CD8-positive, alpha-beta memory T cell (primary cell): ENCODE measurements around the gene PRUNE2. TPM values are rescaled to one million over a fixed set of nuclear protein-coding genes. Genes with fewer than 3 reads are reported as not detected.

Experiments used
- CTCF ChIA-PET: fragments of 350-600 bp; sonication (Branson Sonifier 250); formaldehyde crosslinking; loops from one replicate; lab custom pipeline; 2021; ENCODE audit warnings: antibody characterized with exemption; lab: Charles Lee
- POLR2A ChIA-PET: fragments of 350-600 bp; sonication (Branson Sonifier 250); formaldehyde crosslinking; loops from one replicate; lab custom pipeline; 2021; ENCODE audit warnings: antibody characterized with exemption; lab: Charles Lee
- DNase-seq, 5 donors: peaks; one replicate each; pipeline versions ENCODE4 v3.0.0 to v3.0.0-alpha.2; 2020 to 2022; ENCODE audit warnings: mixed read lengths in 1 of 5
- H3K27ac ChIP-seq: one replicate; pipeline ENCODE4 v1.7.0; 2013; ENCODE audit warnings: low read depth, mild to moderate bottlenecking, low read length, moderate library complexity
- H3K27me3 ChIP-seq: 2 replicates; pipeline ENCODE4 v1.7.0; 2013; ENCODE audit warnings: low read length, mild to moderate bottlenecking; ENCODE audit not compliant: insufficient read depth, poor library complexity, severe bottlenecking
- H3K36me3 ChIP-seq: 2 replicates; pipeline ENCODE4 v1.7.0; 2013; ENCODE audit warnings: mild to moderate bottlenecking, low read length, moderate library complexity; ENCODE audit not compliant: insufficient read depth
- H3K4me1 ChIP-seq: 2 replicates; pipeline ENCODE4 v1.7.0; 2013; ENCODE audit warnings: mild to moderate bottlenecking, low read length, moderate library complexity; ENCODE audit not compliant: insufficient read depth
- H3K4me3 ChIP-seq: 2 replicates; pipeline ENCODE4 v1.7.0; 2013; ENCODE audit warnings: mild to moderate bottlenecking, low read length
- H3K9me3 ChIP-seq: 2 replicates; pipeline ENCODE4 v1.7.0; 2013; ENCODE audit warnings: mild to moderate bottlenecking, low read length
- H3K27ac Mint-ChIP-seq, 8 donors: one replicate each; pipeline ENCODE4 v1.8.0; 2020 to 2021; ENCODE audit warnings: mixed read lengths in 8 of 8, mild to moderate bottlenecking in 6 of 8, inconsistent platforms in 3 of 8, moderate library complexity in 3 of 8
- H3K27me3 Mint-ChIP-seq, 2 donors: one replicate each; pipeline ENCODE4 v1.8.0; 2020 to 2021; ENCODE audit warnings: mixed read lengths in 2 of 2, mild to moderate bottlenecking in 1 of 2, moderate library complexity in 1 of 2
- H3K36me3 Mint-ChIP-seq, 3 donors: one replicate each; pipeline ENCODE4 v1.8.0; 2020 to 2021; ENCODE audit warnings: mixed read lengths in 3 of 3, inconsistent platforms in 1 of 3, mild to moderate bottlenecking in 1 of 3
- H3K4me1 Mint-ChIP-seq, 3 donors: one replicate each; pipeline ENCODE4 v1.8.0; 2020 to 2021; ENCODE audit warnings: mixed read lengths in 3 of 3, inconsistent platforms in 1 of 3, mild to moderate bottlenecking in 1 of 3
- H3K4me3 Mint-ChIP-seq, 7 donors: one replicate each; pipeline ENCODE4 v1.8.0; 2020 to 2021; ENCODE audit warnings: mixed read lengths in 7 of 7, mild to moderate bottlenecking in 6 of 7, moderate library complexity in 4 of 7, inconsistent platforms in 2 of 7
- H3K9me3 Mint-ChIP-seq, 5 donors: one replicate each; pipeline ENCODE4 v1.8.0; 2020 to 2022; ENCODE audit warnings: mixed read lengths in 5 of 5, mild to moderate bottlenecking in 3 of 5, moderate library complexity in 2 of 5, inconsistent platforms in 1 of 5
- polyA plus RNA-seq: library from polyadenylated mRNA; unstranded; fragments of 300-500 nt; fragmentation: Illumina TruSeq; gene quantifications from one replicate; pipeline ENCODE4 v1.2.3, GENCODE V29; 2021
- total RNA-seq, 2 experiments: library from RNA; stranded (reverse); gene quantifications; one replicate each; pipeline ENCODE4 v1.2.3, GENCODE V29; 2021

PRUNE2 gene
- total and polyA plus RNA-seq, 3 experiments from 2014 or later = 0.21 to 0.53 (median 0.48) TPM

DNA sequence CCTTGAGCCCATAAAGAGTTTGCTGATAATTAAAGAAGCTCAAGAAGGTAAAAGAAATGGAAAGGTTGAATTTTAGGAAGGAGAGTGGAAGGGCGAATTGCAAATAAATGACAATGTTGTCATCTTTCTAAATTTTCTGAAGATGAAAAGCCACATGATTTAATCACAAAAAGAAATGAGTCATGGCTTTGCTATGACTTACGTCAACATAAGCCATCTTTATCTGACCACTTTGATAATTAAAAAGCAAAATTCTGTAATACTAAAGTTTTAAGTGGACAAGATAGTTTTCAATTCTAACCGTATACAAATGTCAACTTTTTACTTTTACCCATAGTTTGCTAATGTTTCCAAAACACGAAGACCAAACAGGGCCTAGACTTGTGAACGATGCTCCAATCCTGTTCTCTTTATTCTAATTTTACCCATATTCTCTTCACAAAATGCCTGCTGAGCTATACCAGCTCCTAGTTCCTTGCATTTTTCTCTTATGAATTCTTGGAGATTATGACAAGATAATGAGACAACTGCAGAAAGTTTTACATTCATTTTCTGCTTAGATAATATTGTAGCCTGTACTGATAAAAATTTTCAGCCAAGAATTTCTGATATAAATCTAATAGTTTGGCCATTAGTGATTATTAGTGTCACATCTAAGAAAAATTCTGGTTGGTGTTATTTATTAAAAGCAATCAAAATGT is 21.8 kb upstream of the PRUNE2 start:
- Histone ChIP-seq H3K4me3 (no peak overlapping the region), H3K4me1 (no peaks in the 10 kb centered on the region), H3K36me3 (no peaks in the 10 kb centered on the region), H3K27ac (no peak overlapping the region), H3K9me3 (no peaks in the 10 kb centered on the region), H3K27me3 (no peaks in the 10 kb centered on the region)
- peaks cover 0 to 5% (median 2%) of the 10 kb centered on the region in 5 donors for H3K9me3 Mint-ChIP-seq
- no peaks in the 10 kb centered on the region for H3K4me1 Mint-ChIP-seq
- no peaks in the 10 kb centered on the region for H3K36me3 Mint-ChIP-seq
- H3K27ac Mint-ChIP-seq = no peak overlapping the region
- no peak overlapping the region for H3K4me3 Mint-ChIP-seq
- DNase-seq = no peak
- CTCF ChIA-PET = no interaction called here
- POLR2A ChIA-PET = no interaction called here
- H3K27me3 Mint-ChIP-seq = peaks cover 0 to 4% of the 10 kb centered on the region in 2 donors

DNA sequence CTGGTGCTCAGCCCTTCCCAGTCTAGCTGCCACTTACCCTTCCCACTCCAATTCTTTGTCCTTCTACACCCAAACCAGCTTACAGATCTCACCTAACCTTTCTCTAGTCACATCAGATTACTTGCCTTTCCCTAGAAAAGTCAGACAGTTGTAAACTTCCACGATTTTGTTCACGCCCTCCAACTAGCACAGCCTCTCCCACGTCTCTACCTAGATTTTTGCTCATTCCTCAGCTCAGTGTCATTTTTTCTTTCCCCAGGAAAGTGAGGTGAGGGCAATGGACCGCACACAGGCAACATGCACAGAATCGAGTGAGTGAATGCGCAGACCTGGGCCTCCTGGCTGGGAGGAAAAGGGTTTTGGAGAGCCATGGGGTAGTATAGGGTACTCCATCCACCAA is 20.9 kb upstream of the PRUNE2 start:
- Histone ChIP-seq H3K36me3 (no peaks in the 10 kb centered on the region), H3K4me1 (no peaks in the 10 kb centered on the region), H3K9me3 (no peaks in the 10 kb centered on the region), H3K27ac (no peak overlapping the region), H3K4me3 (no peak overlapping the region), H3K27me3 (no peaks in the 10 kb centered on the region)
- CTCF ChIA-PET = no interaction called here
- H3K4me3 Mint-ChIP-seq = no peak overlapping the region
- H3K4me1 Mint-ChIP-seq = no peaks in the 10 kb centered on the region
- peaks cover 0 to 6% of the 10 kb centered on the region in 2 donors for H3K27me3 Mint-ChIP-seq
- POLR2A ChIA-PET = no interaction called here
- H3K36me3 Mint-ChIP-seq = no peaks in the 10 kb centered on the region
- DNase-seq = no peak
- H3K9me3 Mint-ChIP-seq = peaks cover 0 to 4% (median 0%) of the 10 kb centered on the region in 5 donors
- H3K27ac Mint-ChIP-seq = no peak overlapping the region

DNA sequence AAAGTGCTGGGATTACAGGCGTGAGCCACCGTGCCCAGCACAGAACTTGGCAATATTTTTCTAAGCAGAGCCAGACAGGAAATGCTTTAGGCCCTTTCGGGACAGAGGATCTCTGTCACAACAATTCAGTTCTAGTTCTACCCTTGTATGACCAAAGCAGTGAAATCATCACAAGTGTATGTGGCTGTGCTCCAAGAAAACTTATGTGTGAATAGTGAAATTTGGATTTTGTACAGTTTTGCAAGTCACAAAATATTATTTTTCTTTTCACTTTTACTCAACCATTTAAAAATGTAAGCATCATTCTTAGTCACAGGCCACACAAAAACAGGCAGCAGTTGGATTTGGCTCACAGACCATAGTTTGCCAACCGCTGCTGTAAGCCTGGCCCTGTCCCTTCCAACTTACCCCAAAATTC is 20.4 kb upstream of the PRUNE2 start:
- no peaks in the 10 kb centered on the region for H3K4me1 ChIP-seq
- no peaks in the 10 kb centered on the region for H3K36me3 ChIP-seq
- H3K4me3 ChIP-seq = no peak overlapping the region
- Mint-ChIP-seq H3K4me3 (no peak overlapping the region), H3K9me3 (peaks cover 0 to 4% (median 0%) of the 10 kb centered on the region in 5 donors), H3K36me3 (no peaks in the 10 kb centered on the region), H3K27me3 (peaks cover 0 to 6% of the 10 kb centered on the region in 2 donors), H3K27ac (no peak overlapping the region), H3K4me1 (no peaks in the 10 kb centered on the region)
- CTCF ChIA-PET = no interaction called here
- no peak overlapping the region for H3K27ac ChIP-seq
- POLR2A ChIA-PET = no interaction called here
- H3K9me3 ChIP-seq = no peaks in the 10 kb centered on the region
- H3K27me3 ChIP-seq = no peaks in the 10 kb centered on the region
- no peak for DNase-seq

DNA sequence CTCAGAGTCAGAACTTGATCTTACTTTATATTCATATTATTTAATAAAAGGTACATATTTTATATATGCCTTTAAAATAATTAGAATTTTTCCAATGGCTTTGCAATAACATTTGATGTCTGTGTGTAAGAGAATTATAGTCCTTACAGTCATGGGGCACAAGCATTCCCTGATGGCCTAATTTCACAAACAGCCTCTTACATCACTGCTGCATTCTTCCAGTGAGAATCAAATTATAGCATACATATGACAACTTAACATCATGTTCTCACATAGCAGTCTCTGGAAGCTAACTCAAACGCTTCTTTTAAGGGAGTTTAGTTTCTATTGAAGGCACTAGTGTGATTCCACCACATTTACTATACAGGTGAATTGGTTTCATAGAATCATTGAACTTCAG is 15.3 kb upstream of the PRUNE2 start:
- H3K36me3 ChIP-seq = no peaks in the 10 kb centered on the region
- H3K9me3 ChIP-seq = no peaks in the 10 kb centered on the region
- Mint-ChIP-seq H3K27ac (no peak overlapping the region), H3K4me3 (no peak overlapping the region), H3K4me1 (no peaks in the 10 kb centered on the region), H3K9me3 (peaks cover 0 to 7% (median 0%) of the 10 kb centered on the region in 5 donors), H3K36me3 (no peaks in the 10 kb centered on the region), H3K27me3 (peaks cover 4 to 9% of the 10 kb centered on the region in 2 donors)
- no peaks in the 10 kb centered on the region for H3K4me1 ChIP-seq
- DNase-seq = no peak
- H3K27me3 ChIP-seq = no peaks in the 10 kb centered on the region
- CTCF ChIA-PET = no interaction called here
- POLR2A ChIA-PET = no interaction called here
- H3K27ac ChIP-seq = no peak overlapping the region
- no peak overlapping the region for H3K4me3 ChIP-seq

DNA sequence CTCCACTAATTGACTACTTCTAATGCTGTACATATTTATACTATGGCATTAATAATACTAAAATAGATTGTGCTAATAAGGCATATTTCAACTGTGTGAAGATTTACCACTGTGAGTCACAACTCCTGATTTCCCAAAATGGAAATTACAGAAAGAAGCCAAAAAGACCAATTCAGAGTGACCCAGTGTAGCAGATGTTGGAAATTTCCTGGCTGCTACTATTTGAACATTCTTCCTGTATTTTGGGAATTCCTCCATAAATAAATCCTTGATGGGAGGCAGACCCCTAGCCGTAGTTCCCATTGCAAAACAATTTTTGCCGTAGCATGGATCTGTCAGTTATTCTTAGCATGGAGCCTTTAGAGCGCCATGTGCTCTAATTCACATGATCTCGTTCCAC is 11.4 kb upstream of the PRUNE2 start:
- H3K4me1 ChIP-seq = no peaks in the 10 kb centered on the region
- no peaks in the 10 kb centered on the region for H3K36me3 ChIP-seq
- Mint-ChIP-seq H3K4me3 (no peak overlapping the region), H3K4me1 (no peaks in the 10 kb centered on the region), H3K36me3 (no peaks in the 10 kb centered on the region), H3K27ac (no peak overlapping the region), H3K9me3 (peaks cover 0 to 3% (median 0%) of the 10 kb centered on the region in 5 donors), H3K27me3 (peaks cover 0 to 22% of the 10 kb centered on the region in 2 donors)
- H3K9me3 ChIP-seq = no peaks in the 10 kb centered on the region
- no peaks in the 10 kb centered on the region for H3K27me3 ChIP-seq
- H3K4me3 ChIP-seq = no peak overlapping the region
- ChIA-PET CTCF (no interaction called here), POLR2A (no interaction called here)
- H3K27ac ChIP-seq = no peak overlapping the region
- no peak for DNase-seq

DNA sequence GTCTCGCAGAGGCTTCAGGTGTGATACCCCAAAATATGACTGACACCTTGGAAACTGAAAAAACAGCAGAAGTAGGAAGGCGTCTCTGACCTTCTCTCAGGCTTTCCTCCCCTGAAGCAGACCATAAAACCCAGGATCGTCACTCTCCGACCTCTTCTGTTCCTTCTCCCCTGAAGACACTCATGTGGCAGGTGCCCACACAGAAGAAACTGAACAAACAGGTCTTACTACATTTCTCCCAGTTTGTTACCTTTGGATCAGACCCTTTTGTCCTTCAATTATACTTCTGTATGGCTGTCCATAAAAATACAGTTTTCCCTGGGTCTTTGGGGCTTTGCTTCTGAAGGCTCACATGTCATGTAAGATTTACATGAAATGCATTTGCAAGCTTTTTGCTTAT is 10.3 kb upstream of the PRUNE2 start:
- Mint-ChIP-seq H3K4me3 (no peak overlapping the region), H3K27me3 (peaks cover 0 to 27% of the 10 kb centered on the region in 2 donors), H3K27ac (no peak overlapping the region), H3K4me1 (no peaks in the 10 kb centered on the region), H3K36me3 (no peaks in the 10 kb centered on the region), H3K9me3 (peaks cover 0 to 3% (median 0%) of the 10 kb centered on the region in 5 donors)
- Histone ChIP-seq H3K27ac (no peak overlapping the region), H3K4me1 (no peaks in the 10 kb centered on the region), H3K9me3 (no peaks in the 10 kb centered on the region), H3K27me3 (no peaks in the 10 kb centered on the region), H3K36me3 (no peaks in the 10 kb centered on the region), H3K4me3 (no peak overlapping the region)
- ChIA-PET POLR2A (no interaction called here), CTCF (no interaction called here)
- no peak for DNase-seq

DNA sequence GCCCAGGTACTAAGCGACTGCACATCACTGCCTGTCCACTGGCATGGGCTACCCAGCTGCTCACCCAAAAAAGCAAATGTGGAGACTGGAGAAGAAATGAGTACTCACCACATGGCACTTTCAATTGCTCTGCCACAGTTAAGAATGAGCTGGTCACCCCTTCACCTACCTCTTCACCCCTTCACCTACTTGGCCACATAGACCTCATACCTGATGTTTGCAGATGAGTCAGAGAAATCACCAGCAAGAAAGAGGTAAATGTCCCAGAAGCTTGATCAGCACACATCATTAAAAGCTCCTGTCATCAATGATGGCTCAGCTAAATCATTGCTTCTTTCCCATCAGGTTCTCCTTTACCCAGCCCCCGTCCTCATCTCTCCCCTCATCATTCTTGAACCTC is 7.6 kb upstream of the PRUNE2 start:
- H3K27me3 Mint-ChIP-seq = peaks cover 9 to 47% of the 10 kb centered on the region in 2 donors
- H3K36me3 Mint-ChIP-seq = peaks cover 0 to 4% (median 0%) of the 10 kb centered on the region in 3 donors
- peaks cover 0 to 6% (median 3%) of the 10 kb centered on the region in 5 donors for H3K9me3 Mint-ChIP-seq
- no peak overlapping the region for H3K4me3 ChIP-seq
- peak overlapping the region in 1 of 7 donors; percentile 7 for H3K4me3 Mint-ChIP-seq
- H3K4me1 Mint-ChIP-seq = no peaks in the 10 kb centered on the region
- no peaks in the 10 kb centered on the region for H3K27me3 ChIP-seq
- H3K9me3 ChIP-seq = no peaks in the 10 kb centered on the region
- no peaks in the 10 kb centered on the region for H3K36me3 ChIP-seq
- CTCF ChIA-PET = no interaction called here
- no peak for DNase-seq
- H3K4me1 ChIP-seq = no peaks in the 10 kb centered on the region
- no peak overlapping the region for H3K27ac Mint-ChIP-seq
- POLR2A ChIA-PET = no interaction called here
- H3K27ac ChIP-seq = no peak overlapping the region

DNA sequence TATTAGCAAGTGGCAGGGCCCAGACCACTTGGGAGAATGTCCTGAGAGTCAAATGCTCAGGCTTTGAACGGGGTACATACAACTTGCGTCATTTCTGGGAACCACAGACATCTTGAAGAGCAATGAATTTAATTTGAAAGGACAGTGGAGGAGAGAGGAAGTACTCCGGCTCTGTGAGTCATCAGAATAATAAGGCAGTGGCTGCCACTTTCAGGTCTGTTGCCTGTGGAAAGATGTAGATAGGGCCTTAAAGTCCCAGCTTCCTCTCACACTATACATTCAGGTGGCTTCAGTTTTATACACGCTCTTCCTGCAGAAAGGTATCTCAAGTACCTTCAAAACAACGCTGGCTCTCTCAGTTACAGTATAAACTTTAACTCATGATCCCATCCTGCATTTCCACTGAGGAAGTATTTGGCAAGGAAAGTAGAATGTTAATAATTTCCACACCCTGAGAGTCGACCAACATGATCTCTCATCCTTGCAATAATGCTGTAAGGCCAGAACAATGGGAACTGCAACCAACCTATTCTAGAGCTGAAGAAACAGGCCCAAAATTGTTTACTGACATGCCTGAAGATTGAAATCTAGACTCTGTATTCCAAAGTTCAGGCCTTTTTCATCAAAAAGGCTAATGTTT is 6.8 kb upstream of the PRUNE2 start:
- ChIA-PET POLR2A (no interaction called here), CTCF (no interaction called here)
- peaks cover 11 to 55% of the 10 kb centered on the region in 2 donors for H3K27me3 Mint-ChIP-seq
- H3K36me3 Mint-ChIP-seq = peaks cover 0 to 4% (median 0%) of the 10 kb centered on the region in 3 donors
- peaks cover 0 to 6% (median 3%) of the 10 kb centered on the region in 5 donors for H3K9me3 Mint-ChIP-seq
- Histone ChIP-seq H3K4me3 (no peak overlapping the region), H3K4me1 (no peaks in the 10 kb centered on the region), H3K27me3 (no peaks in the 10 kb centered on the region), H3K27ac (no peak overlapping the region), H3K9me3 (no peaks in the 10 kb centered on the region), H3K36me3 (no peaks in the 10 kb centered on the region)
- DNase-seq = no peak
- H3K4me3 Mint-ChIP-seq = no peak overlapping the region
- no peaks in the 10 kb centered on the region for H3K4me1 Mint-ChIP-seq
- no peak overlapping the region for H3K27ac Mint-ChIP-seq
